A549 (cell line): ENCODE measurements around the gene CLASP1.

ENCODE experiments used
- JUN ChIP-seq, 2 experiments: fragments of >200 bp; sonication (Bioruptor Twin); formaldehyde crosslinking; IDR thresholded peaks; 2 replicates in 1 of 2; 3 replicates in 1 of 2; pipeline ENCODE4 v1.6.1; 2016 to 2017
- SMC3 ChIP-seq: fragments of >200 bp; sonication (Bioruptor Twin); formaldehyde crosslinking; IDR thresholded peaks from 3 replicates; pipeline ENCODE4 v1.6.1; 2018; ENCODE audit warnings: inconsistent platforms
- TP53 ChIP-seq: fragments of 250-450 bp; sonication (Bioruptor Pico); IDR thresholded peaks from 2 replicates; pipeline ENCODE4 v1.5.0; 2021; ENCODE audit warnings: mild to moderate bottlenecking, moderate library complexity

DNA sequence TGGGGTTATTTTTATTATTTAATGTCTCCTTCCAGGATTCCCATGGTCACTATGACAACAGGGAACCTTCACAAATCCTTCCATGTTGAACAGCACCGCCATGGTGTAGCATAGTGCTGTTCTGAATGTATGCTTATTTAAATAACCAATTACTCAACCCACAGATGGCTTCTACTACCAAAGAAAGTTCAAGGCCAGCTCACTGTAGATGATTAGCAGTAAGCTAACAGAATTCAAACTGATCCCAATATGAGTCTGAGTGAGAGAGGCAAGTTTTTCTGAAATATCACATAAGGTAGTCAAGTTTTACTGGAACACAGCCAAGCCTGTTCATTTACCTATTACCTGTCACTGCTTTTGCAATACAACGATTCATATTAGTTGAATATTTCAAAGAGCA is 51.2 kb downstream of the CLASP1 start:
- TF ChIP-seq TP53 (CRISPR knock-in tag) (no peak), SMC3 (no peak), JUN (IDR thresholded peaks at IDR 0.05) (no peak)
